ENCODE measurements around the gene CMIP.
"Not testable (repeated sequence)": the region's sequence is repeated elsewhere in the genome, so short reads cannot be mapped to it uniquely, and the experiment has no call there.

The CMIP gene

GRCh38 chr16:81521141-81521626, 76.6 kb downstream of the CMIP start:
- H3K4me3 ChIP-seq (ENCODE audit: low read length) = no peak overlapping the region
- peak; percentile 85 for DNase-seq (ENCODE audit: low read depth, low spot score)

GRCh38 chr16:81522108-81522701, 77.6 kb downstream of the CMIP start:
- no peak overlapping the region for H3K4me3 ChIP-seq (ENCODE audit: low read length)
- no peak for DNase-seq (ENCODE audit: low read depth, low spot score)

DNA sequence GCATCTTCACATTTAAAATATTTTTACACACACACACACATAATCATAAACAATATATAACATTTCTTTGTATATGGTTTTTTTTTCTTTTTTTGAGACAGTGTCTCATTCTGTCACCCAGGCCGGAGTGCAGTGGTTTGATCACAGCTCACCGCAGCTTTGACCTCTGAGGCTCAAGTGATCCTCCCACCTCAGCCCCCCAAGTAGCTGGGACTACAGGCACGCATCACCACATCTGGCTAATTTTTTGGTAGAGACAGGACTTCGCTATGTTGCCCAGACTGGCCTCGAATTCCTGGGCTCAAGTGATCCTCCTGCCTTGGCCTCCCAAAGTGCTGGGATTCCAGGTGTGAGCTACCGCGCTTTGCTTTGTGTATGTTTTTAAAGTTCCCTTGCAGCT, 78.2 kb downstream of the CMIP start:
- not testable (repeated sequence) for DNase-seq (ENCODE audit: low read depth, low spot score); H3K4me3 ChIP-seq (ENCODE audit: low read length)

DNA sequence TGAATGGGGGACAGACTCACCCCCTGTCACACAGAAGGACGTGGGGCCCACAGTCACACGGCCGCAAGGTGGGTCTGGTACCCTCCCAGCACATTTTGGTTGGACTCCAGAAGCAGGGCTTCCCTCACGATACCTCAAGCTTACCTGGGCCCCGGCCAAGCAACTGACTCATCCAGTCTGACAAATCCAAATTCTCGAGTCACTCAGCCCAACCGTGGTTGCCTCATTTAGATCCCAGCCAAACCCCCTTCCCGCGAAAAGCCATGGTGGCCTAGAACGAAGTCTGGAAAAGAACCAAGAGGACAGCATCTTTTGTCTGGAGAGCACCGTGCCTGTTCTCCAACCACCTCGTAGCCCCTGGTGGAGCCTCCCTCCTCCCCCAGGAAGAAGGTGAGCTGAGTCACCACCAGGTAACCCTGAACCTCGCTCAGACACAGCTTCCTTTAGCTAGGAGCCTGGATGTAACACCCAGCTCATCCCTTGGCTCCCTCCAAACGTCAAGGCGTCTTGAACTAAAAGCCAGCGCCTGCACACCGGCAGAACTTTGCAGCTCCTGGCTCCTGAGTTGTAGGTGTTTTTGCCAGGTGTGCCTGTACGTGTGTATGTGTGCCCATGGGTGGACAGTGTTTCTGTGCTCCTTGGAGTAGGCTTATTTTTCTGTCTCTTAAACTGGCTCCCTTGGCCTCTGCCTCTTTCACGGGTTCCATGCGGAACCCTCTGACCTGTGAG, 78.9 kb downstream of the CMIP start:
- DNase-seq (ENCODE audit: low read depth, low spot score) = no peak
- H3K4me3 ChIP-seq (ENCODE audit: low read length) = no peak overlapping the region

GRCh38 chr16:81524382-81524781, 79.8 kb downstream of the CMIP start:
- no peak for DNase-seq (ENCODE audit: low read depth, low spot score)
- H3K4me3 ChIP-seq (ENCODE audit: low read length) = no peak overlapping the region

DNA sequence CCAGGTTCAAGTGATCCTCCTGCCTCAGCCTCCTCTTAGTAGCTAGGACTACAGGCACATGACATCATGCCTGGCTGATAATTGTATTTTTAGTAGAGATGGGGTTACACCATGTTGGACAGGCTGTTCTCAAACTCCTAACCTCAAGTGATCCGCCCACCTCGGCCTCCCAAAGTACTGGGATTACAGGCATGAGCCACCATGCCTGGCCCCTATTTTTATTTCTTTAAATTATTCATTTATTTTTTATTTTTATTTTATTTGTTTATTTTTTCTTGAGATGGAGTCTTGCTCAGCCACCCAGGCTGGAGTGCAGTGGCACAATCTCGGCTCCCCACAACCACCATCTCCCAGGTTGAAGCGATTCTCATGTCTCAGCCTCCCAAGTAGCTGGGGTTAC, 80.3 kb downstream of the CMIP start:
- not testable (repeated sequence) for H3K4me3 ChIP-seq (ENCODE audit: low read length); DNase-seq (ENCODE audit: low read depth, low spot score)

DNA sequence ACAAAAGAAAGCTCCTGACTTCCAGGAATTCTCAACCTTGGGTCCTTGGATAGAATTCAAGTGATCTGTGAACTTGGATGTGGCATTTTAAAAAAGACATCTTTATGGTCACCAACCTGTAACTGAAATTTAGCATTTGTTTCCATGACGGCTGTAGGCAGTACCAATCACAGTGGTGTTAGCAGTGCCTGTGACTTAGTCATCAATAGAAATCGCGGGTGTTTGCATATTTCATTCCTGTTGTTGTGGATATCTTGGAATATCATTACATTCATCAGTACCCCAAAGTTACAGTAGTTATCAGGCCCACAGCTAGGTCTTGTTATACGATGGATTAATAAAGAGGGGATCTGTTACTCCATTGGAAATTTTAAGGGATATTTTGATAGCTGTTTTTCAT, 81.6 kb downstream of the CMIP start:
- no peak for DNase-seq (ENCODE audit: low read depth, low spot score)
- H3K4me3 ChIP-seq (ENCODE audit: low read length) = no peak overlapping the region

DNA sequence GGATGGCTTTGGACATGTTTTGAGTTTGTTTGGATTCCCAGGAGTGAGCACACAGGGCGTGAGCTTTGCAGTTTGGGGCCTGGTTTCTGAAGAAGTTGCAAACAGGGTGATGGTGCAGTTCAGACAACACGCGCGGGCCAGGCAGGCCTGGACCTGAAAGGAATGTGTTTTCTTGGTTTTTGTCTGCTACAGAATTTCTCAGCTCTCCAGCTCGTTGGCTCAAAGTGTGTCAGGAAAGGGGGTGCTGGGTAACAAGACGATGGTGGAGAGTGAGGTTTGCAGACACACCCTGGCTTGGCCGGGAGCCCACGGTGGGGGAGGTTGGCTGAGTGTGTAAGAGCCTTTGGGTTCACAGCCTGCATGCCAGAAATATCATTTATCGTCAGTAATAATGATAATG, 82.3 kb downstream of the CMIP start:
- no peak overlapping the region for H3K4me3 ChIP-seq (ENCODE audit: low read length)
- no peak for DNase-seq (ENCODE audit: low read depth, low spot score)

DNA sequence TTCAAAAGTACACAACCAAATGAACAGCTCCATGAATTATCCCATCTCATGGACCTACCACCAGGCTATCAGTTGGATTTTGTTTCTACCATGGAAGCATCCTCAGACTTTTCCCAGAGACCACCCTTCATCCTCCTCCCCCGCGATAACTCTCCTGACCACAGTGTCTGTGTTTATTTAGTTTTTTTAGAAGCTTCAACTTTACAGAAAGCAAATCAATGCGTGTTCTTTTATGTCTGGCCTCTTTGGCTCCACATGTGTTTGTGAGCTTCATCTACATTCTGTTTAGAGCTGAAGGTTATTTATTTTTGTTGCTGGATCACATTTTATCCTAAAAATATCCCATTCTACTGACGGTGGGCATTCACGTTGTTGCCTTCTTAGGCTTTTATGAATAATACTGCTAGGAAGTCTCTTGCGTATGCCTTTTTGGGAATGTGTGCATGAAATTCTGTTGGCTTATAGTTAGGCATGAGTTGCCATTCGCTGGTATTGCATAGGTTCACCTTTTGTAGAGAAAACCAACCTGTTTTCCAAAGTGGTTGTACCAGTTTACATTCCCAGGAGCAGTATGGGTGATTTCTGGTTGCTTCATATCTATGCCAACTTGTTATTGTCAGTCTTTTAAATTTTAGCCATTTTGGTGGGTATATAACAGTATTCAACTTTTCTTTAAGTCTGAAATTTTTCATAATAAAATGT, 83.0 kb downstream of the CMIP start:
- DNase-seq (ENCODE audit: low read depth, low spot score) = no peak
- no peak overlapping the region for H3K4me3 ChIP-seq (ENCODE audit: low read length)

DNA sequence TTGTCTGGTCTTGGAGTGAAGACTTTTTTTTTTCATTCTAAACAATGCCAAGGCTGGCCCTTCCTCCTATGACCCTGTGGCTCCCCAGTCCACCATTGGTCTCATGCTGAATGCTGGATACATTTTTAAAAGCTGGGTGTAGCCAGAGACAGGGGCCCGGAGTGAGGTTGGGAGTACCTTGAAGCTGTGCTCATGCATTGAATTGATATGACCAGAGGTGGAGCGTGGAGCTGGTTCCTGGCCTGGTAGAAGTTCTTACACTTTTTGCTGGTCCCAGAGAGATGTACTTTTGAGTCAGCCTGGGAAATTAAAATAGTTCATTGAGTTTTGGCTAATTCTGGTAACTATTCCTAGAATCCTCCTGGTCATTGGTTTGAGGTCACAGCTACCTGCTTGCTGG, 83.6 kb downstream of the CMIP start:
- DNase-seq (ENCODE audit: low read depth, low spot score) = no peak

DNA sequence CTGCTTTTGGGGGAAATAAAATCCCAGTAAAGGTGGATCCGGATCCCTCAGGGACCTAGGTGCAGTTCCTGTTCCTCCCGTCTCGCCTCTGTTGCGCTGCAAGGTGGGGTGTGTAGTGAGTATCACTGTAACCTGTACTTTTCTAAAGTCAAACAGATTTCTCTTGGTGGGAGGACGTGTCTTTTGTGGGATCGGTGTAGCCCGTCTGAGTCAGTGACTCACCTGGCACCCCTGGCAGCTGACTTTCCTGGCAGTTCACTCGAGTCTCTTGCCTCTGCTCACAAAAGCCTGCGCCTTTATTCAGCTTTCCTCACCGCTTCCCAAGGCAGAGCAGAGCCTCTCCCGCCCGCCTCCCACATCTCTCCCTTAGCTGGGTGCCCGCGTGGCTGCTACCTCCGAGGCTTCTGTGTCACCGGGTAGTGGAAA, 85.7 kb downstream of the CMIP start:
- no peak overlapping the region for H3K4me3 ChIP-seq (ENCODE audit: low read length)
- no peak for DNase-seq (ENCODE audit: low read depth, low spot score)

More for the DNA sequence above, 83.6 kb downstream of the CMIP start:
- H3K4me3 ChIP-seq (ENCODE audit: low read length) = no peak overlapping the region

DNA sequence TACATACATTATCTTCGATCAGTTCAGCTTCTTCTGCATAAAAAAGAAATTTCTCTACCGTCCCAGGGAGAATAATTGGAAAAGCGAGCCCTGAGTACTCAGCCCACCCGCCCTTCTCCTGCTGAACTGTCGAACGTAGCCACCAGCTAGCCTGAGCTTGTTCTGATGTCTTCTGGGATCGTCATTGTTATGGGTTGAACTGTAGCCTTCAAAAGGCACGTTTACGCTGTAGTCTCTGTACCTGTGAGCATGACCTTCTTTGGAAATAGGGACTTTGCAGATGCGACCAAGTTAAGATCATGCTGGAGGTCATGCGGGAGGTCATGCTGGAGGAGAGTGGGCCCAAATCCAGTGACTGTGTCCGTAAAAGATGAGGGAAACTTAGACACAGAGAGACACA, 86.2 kb downstream of the CMIP start:
- no peak overlapping the region for H3K4me3 ChIP-seq (ENCODE audit: low read length)
- DNase-seq (ENCODE audit: low read depth, low spot score) = no peak

DNA sequence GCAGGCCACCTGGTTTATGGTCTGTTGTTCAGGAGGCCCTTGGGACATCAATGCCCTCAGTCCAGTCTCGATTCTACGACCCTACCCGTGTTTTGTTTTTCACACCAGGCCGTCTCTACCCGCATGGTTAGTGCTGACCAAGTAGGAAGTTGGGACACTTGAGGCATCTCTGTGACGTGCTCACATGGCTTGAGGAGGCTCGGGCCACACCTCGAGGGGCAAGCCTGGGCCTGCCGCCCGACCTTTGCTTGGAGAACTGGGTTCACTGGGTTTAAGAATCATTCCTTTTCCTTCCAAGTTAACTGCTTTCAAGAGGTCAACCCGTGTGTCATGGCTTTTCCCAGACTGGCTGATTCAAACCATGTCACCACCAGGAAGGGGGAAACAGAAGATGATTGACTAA, 86.8 kb downstream of the CMIP start:
- H3K4me3 ChIP-seq (ENCODE audit: low read length) = no peak overlapping the region
- DNase-seq (ENCODE audit: low read depth, low spot score) = no peak

DNA sequence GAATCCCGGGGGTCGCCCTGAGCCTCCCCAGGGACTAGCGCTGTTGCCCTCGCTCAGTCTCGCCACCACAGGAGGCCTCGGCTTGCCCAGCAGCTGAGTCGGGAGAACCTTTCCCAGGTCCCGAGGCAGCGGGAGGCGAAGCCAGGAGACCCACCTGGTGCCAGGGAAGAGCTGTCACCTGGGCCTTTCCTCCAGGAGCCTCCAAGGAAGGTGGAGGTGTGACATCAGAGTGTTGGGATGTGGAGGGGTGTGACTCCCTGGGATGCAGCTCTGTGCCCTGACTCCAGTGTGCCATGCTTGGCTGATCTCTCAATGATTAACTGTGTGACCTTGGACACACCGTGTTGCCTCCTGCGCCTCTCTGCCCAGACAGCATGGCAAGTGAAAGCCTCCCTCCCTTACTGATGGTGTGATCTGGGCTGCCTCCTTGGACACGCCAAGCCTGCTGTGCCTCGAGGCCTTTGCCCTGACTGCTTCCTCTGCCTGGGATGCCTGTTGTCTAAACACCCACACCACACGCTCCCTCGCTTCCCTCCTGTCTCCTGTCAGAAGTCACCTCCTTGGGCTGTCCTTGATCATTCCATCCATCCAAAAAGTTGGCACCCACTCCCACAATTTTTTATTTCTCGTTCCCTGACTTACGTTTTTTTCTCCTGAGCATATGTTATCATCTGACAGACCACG, 88.0 kb downstream of the CMIP start:
- no peak overlapping the region for H3K4me3 ChIP-seq (ENCODE audit: low read length)
- no peak for DNase-seq (ENCODE audit: low read depth, low spot score)

DNA sequence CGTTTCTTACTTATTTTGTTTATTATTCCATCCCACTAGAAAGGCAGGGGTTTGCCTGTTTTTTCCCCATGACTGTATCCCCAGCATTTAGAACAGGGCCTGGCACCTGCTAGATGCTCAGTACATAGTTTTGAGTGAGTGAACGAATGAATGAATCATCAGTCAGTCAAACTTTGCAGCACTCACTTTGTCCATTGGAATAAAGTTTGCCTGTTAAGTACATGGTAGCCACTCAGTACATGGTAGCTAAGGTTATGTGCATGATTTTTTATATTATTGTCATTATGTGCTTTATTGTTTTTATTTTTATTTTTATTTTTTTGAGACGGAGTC, 88.5 kb downstream of the CMIP start:
- DNase-seq (ENCODE audit: low read depth, low spot score) = no peak
- no peak overlapping the region for H3K4me3 ChIP-seq (ENCODE audit: low read length)

GRCh38 chr16:81535679-81536360, 91.2 kb downstream of the CMIP start:
- DNase-seq (ENCODE audit: low read depth, low spot score) = no peak
- no peak overlapping the region for H3K4me3 ChIP-seq (ENCODE audit: low read length)

DNA sequence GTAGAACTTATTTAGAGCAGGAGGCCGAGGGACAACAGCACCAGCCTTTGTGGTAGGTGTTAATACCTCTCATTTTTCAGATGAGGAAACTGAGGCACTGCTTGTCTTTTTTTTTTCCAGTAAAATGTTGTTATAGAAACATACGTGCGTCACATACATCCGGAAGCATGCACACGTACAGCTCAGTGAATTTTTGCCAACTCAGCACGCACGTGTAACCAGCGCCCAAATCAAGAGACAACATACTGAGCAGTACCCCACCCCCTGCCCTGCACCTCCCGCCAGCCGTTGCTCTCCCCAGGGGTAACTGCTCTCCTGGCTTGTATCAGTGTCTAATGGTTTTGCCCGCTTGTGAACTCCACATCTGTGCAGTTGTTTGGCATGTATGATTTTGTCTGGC, 92.0 kb downstream of the CMIP start:
- DNase-seq (ENCODE audit: low read depth, low spot score) = no peak
- no peak overlapping the region for H3K4me3 ChIP-seq (ENCODE audit: low read length)

GRCh38 chr16:81537721-81538561, 93.3 kb downstream of the CMIP start:
- H3K4me3 ChIP-seq (ENCODE audit: low read length) = no peak overlapping the region
- DNase-seq (ENCODE audit: low read depth, low spot score) = no peak
